ENCODE measurements around the gene PIH1D1. TPM values are rescaled to one million over a fixed set of nuclear protein-coding genes. Genes with fewer than 3 reads are reported as not detected.

Gene PIH1D1
- total RNA-seq, 1 donor from 2014 or later = 130 TPM

- TF ChIP-seq, protein P1, sequence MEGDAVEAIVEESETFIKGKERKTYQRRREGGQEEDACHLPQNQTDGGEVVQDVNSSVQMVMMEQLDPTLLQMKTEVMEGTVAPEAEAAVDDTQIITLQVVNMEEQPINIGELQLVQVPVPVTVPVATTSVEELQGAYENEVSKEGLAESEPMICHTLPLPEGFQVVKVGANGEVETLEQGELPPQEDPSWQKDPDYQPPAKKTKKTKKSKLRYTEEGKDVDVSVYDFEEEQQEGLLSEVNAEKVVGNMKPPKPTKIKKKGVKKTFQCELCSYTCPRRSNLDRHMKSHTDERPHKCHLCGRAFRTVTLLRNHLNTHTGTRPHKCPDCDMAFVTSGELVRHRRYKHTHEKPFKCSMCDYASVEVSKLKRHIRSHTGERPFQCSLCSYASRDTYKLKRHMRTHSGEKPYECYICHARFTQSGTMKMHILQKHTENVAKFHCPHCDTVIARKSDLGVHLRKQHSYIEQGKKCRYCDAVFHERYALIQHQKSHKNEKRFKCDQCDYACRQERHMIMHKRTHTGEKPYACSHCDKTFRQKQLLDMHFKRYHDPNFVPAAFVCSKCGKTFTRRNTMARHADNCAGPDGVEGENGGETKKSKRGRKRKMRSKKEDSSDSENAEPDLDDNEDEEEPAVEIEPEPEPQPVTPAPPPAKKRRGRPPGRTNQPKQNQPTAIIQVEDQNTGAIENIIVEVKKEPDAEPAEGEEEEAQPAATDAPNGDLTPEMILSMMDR (conservative IDR thresholded peaks at IDR 0.05; ENCODE audit: low read depth, low read length) = no peak
- H3K4me3 ChIP-seq (ENCODE audit: low read depth, low read length) = no peak within 1 kb of the TSS
- DNase-seq (ENCODE audit: low read depth) = no peak
Observed at GRCh38 chr19:49423071-49423984, 28.3 kb downstream of the PIH1D1 start, which contains the start of gene PTH2. Gene PTH2, minus strand, starts transcription at chr19:49423441. Its CDS starts 102 bp downstream, at chr19:49423339.

DNA sequence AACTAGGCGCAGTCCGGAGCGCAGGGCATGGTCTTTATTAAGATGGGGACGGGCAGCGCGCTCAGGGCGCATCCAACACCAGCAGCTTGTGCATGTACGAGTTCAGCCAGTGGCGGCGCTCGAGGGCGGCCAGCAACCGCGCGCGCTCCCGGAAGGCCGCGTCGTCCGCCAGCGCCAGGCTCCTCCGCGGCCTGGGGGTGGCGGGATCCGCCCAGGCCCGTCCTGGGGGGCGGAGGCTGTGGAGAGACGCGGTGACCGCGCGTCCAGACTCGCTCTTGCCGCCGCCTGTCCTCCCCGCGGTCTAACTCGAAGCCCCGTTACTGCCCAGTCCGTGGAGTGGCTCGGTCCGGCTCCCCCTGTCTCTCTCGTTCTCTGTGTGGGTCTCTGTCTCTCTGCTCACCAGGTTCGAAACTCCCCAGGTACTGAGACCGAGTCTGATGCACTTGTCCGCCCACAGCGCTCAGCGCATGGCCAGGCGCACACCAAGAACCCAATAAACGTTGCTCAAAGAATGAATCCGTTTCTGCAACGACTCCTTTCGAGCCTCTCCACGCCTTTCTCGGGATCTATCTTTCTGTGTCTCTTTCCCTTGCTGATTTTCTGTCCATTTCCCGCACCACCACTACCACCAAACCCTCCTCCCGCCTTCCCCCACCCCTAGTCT is 29.1 kb downstream of the PIH1D1 start:
- DNase-seq (ENCODE audit: low read depth) = no peak
- no peak overlapping the region for H3K4me3 ChIP-seq (ENCODE audit: low read depth, low read length)
- TF ChIP-seq, protein P1 (conservative IDR thresholded peaks at IDR 0.05; ENCODE audit: low read depth, low read length) = peak; percentile 28

DNA sequence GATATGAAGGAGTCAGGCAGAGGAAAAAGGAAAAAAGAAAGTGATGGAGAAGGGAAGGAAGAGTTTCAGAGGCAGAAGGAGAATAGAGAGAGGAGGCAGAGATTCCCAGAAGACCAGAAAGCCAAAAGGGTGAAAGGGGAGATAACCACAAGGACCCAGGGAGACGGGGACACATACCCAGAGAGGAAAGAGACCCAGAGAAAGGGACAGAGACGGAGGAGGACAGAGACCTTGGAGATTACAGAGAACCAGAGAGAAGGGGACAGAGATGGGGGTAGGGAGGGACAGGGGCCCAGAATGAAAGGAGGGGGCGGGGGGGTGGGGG is 29.8 kb downstream of the PIH1D1 start:
- no peak for DNase-seq (ENCODE audit: low read depth)
- no peak overlapping the region for H3K4me3 ChIP-seq (ENCODE audit: low read depth, low read length)
- TF ChIP-seq, protein P1 (conservative IDR thresholded peaks at IDR 0.05; ENCODE audit: low read depth, low read length) = no peak

- TF ChIP-seq, protein P1 (conservative IDR thresholded peaks at IDR 0.05; ENCODE audit: low read depth, low read length) = no peak
- peak overlapping the region; percentile 4 for H3K4me3 ChIP-seq (ENCODE audit: low read depth, low read length)
- no peak for DNase-seq (ENCODE audit: low read depth)
Observed at GRCh38 chr19:49421039-49421877, 30.4 kb downstream of the PIH1D1 start.

DNA sequence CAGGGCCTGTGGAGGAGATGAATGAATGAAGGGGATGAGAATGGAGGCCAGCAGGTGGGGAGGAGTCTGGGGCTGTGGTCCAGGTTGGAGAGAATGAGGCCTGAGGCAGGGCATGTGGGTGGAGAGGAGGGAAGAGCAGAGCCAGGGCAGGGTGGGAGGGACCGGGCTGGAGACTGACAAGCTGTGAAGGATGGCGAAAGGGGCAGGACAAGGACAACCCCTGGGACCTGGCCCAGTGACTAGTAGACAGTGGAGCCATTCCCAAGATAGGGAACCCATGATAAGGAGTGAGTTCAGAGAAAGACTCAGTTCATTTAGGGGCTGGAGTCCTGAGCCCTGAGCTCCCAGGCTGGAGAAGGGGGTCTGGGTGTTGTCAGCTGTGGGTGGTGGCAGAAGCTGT is 31.4 kb downstream of the PIH1D1 start:
- no peak overlapping the region for H3K4me3 ChIP-seq (ENCODE audit: low read depth, low read length)
- TF ChIP-seq, protein P1 (conservative IDR thresholded peaks at IDR 0.05; ENCODE audit: low read depth, low read length) = no peak
- no peak for DNase-seq (ENCODE audit: low read depth)

DNA sequence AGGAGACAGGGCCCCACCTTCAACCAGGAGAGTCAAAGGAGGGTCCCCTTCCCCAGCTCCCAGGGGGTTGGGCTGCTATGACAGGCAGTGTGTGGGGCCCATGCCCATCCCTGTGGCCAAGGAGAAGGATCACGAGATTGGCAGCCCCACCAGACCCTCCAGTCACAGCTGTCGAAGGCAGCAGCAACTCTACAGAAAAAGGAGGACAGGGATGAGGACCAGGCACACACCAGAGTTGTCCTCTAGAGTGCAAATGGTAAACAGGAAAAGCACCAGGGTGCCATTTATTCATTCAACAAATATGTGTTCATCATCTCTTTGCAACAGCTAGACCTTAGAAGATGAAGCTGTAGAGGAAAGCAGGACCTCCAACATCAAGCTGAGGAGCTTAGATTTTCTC is 32.4 kb downstream of the PIH1D1 start:
- H3K4me3 ChIP-seq (ENCODE audit: low read depth, low read length) = no peak overlapping the region
- TF ChIP-seq, protein P1 (conservative IDR thresholded peaks at IDR 0.05; ENCODE audit: low read depth, low read length) = no peak

More for the DNA sequence above, 32.4 kb downstream of the PIH1D1 start:
- DNase-seq (ENCODE audit: low read depth) = no peak

Measured in epithelial cell of proximal tubule (primary cell).